H9 (cell line): ENCODE measurements around the gene ZNF318. TPM values are rescaled to one million over a fixed set of nuclear protein-coding genes. Genes with fewer than 3 reads are reported as not detected.

Source experiments
- DNase-seq: peaks from one replicate; pipeline ENCODE4 v3.0.0-alpha.2; 2017
- H2AFZ ChIP-seq: one replicate; pipeline ENCODE4 v1.6.1; 2013; ENCODE audit warnings: mild to moderate bottlenecking, low read length, control low read depth, moderate library complexity
- H2AK5ac ChIP-seq: 2 replicates; pipeline ENCODE4 v1.6.1; 2013; ENCODE audit warnings: low read length, control low read depth, mixed read lengths; ENCODE audit not compliant: insufficient read length
- H2BK120ac ChIP-seq: one replicate; pipeline ENCODE4 v1.6.1; 2013; ENCODE audit warnings: low read depth, mild to moderate bottlenecking, low read length, control low read depth, inconsistent platforms; ENCODE audit not compliant: poor library complexity, severe bottlenecking
- H2BK12ac ChIP-seq: 2 replicates; pipeline ENCODE4 v1.6.1; 2013; ENCODE audit warnings: low read length, control low read depth, mixed read lengths, low read depth; ENCODE audit not compliant: insufficient read length
- H2BK15ac ChIP-seq: 2 replicates; pipeline ENCODE4 v1.6.1; 2013; ENCODE audit warnings: low read depth, low read length, control low read depth
- H2BK20ac ChIP-seq: one replicate; pipeline ENCODE4 v1.6.1; 2013; ENCODE audit warnings: low read depth, mild to moderate bottlenecking, low read length, control low read depth, inconsistent platforms; ENCODE audit not compliant: poor library complexity, severe bottlenecking
- H2BK5ac ChIP-seq: 2 replicates; pipeline ENCODE4 v1.6.1; 2013; ENCODE audit warnings: low read length, control low read depth, mixed read lengths; ENCODE audit not compliant: insufficient read length
- H3K14ac ChIP-seq: 2 replicates; pipeline ENCODE4 v1.6.1; 2013; ENCODE audit warnings: low read length, control low read depth; ENCODE audit not compliant: insufficient read depth
- H3K18ac ChIP-seq: 2 replicates; pipeline ENCODE4 v1.6.1; 2013; ENCODE audit warnings: low read depth, mild to moderate bottlenecking, mixed read lengths, low read length, control low read depth; ENCODE audit not compliant: insufficient read length
- H3K23ac ChIP-seq: 2 replicates; pipeline ENCODE4 v1.6.1; 2013; ENCODE audit warnings: low read length, control low read depth, mixed read lengths, low read depth; ENCODE audit not compliant: insufficient read length
- H3K23me2 ChIP-seq: 2 replicates; pipeline ENCODE4 v1.6.1; 2013; ENCODE audit warnings: low read depth, mild to moderate bottlenecking, mixed read lengths, low read length, control low read depth; ENCODE audit not compliant: insufficient read length, poor library complexity, severe bottlenecking
- H3K27ac ChIP-seq: 2 replicates; pipeline ENCODE4 v1.5.1; 2013; ENCODE audit warnings: low read length, control low read depth, mixed read lengths, low read depth; ENCODE audit not compliant: insufficient read length
- H3K27me3 ChIP-seq: 2 replicates; pipeline ENCODE4 v1.6.1; 2013; ENCODE audit warnings: low read length, control low read depth, inconsistent platforms; ENCODE audit not compliant: insufficient read depth
- H3K4ac ChIP-seq: 2 replicates; pipeline ENCODE4 v1.6.1; 2013; ENCODE audit warnings: low read depth, mild to moderate bottlenecking, control low read depth, inconsistent platforms, low read length, moderate library complexity
- H3K4me1 ChIP-seq: 2 replicates; pipeline ENCODE4 v1.6.1; 2013; ENCODE audit warnings: low read length, control low read depth, inconsistent platforms; ENCODE audit not compliant: insufficient read depth
- H3K4me2 ChIP-seq: 2 replicates; pipeline ENCODE4 v1.6.1; 2013; ENCODE audit warnings: low read length, control low read depth, mixed read lengths; ENCODE audit not compliant: insufficient read length, insufficient read depth
- H3K56ac ChIP-seq: 2 replicates; pipeline ENCODE4 v1.6.1; 2013; ENCODE audit warnings: low read depth, mild to moderate bottlenecking, mixed read lengths, low read length, control low read depth; ENCODE audit not compliant: insufficient read length
- H3K79me1 ChIP-seq: 2 replicates; pipeline ENCODE4 v1.6.1; 2013; ENCODE audit warnings: low read depth, mild to moderate bottlenecking, moderate library complexity, low read length, control low read depth, inconsistent platforms; ENCODE audit not compliant: insufficient read depth, poor library complexity, severe bottlenecking
- H3K79me2 ChIP-seq: 2 replicates; pipeline ENCODE4 v1.6.1; 2013; ENCODE audit warnings: low read length, control low read depth, inconsistent platforms; ENCODE audit not compliant: insufficient read depth
- H3K9ac ChIP-seq: 2 replicates; pipeline ENCODE4 v1.6.1; 2013; ENCODE audit warnings: low read length, control low read depth, mixed read lengths; ENCODE audit not compliant: insufficient read length; ENCODE audit errors: extremely low read depth
- H3K9me3 ChIP-seq: one replicate; pipeline ENCODE4 v1.6.1; 2013; ENCODE audit warnings: low read depth, low read length, inconsistent platforms; ENCODE audit not compliant: control insufficient read depth
- H3T11ph ChIP-seq: one replicate; pipeline ENCODE4 v1.6.1; 2013; ENCODE audit warnings: mild to moderate bottlenecking, low read length, control low read depth, inconsistent platforms
- H4K20me1 ChIP-seq: one replicate; pipeline ENCODE4 v1.6.1; 2013; ENCODE audit not compliant: control insufficient read depth, insufficient read length, insufficient read depth
- H4K5ac ChIP-seq: 2 replicates; pipeline ENCODE4 v1.6.1; 2013; ENCODE audit warnings: low read depth, mild to moderate bottlenecking, mixed read lengths, low read length, control low read depth; ENCODE audit not compliant: insufficient read length
- H4K8ac ChIP-seq: replicated peaks from 2 replicates; pipeline ENCODE4 v1.6.1; 2013; ENCODE audit warnings: low read length, control low read depth, mixed read lengths, low read depth; ENCODE audit not compliant: insufficient read length
- H4K91ac ChIP-seq: 2 replicates; pipeline ENCODE4 v1.6.1; 2013; ENCODE audit warnings: low read depth, mild to moderate bottlenecking, moderate library complexity, mixed read lengths, low read length, control low read depth; ENCODE audit not compliant: insufficient read length
- H3K27ac Mint-ChIP-seq, 3 experiments: 2 replicates in 2 of 3; 3 replicates in 1 of 3; pipeline ENCODE4 v1.8.0; 2020 to 2021; ENCODE audit warnings: mixed read lengths in 3 of 3, mild to moderate bottlenecking in 1 of 3, moderate library complexity in 1 of 3
- H3K27me3 Mint-ChIP-seq: 2 replicates; pipeline ENCODE4 v1.8.0; 2021; ENCODE audit warnings: low read depth, mild to moderate bottlenecking, moderate library complexity, mixed read lengths
- H3K36me3 Mint-ChIP-seq, 3 experiments: 2 replicates in 2 of 3; 3 replicates in 1 of 3; pipeline ENCODE4 v1.8.0; 2020 to 2021; ENCODE audit warnings: low read depth in 3 of 3, mixed read lengths in 3 of 3; ENCODE audit not compliant: insufficient read depth in 1 of 3
- H3K4me1 Mint-ChIP-seq, 2 experiments: 2 replicates each; pipeline ENCODE4 v1.8.0; 2020; ENCODE audit warnings: mixed read lengths in 2 of 2
- H3K4me3 Mint-ChIP-seq, 2 experiments: 2 replicates in 1 of 2; 3 replicates in 1 of 2; pipeline ENCODE4 v1.8.0; 2020 to 2021; ENCODE audit warnings: mild to moderate bottlenecking in 2 of 2, mixed read lengths in 2 of 2, moderate library complexity in 1 of 2
- H3K9me3 Mint-ChIP-seq, 2 experiments: 2 replicates in 1 of 2; 3 replicates in 1 of 2; pipeline ENCODE4 v1.8.0; 2020; ENCODE audit warnings: mild to moderate bottlenecking in 2 of 2, mixed read lengths in 2 of 2, moderate library complexity in 1 of 2
- CTCF ChIP-seq: fragments of 200-600 bp; sonication (generic); conservative IDR thresholded peaks from 3 replicates; pipeline ENCODE4 v1.8.0; 2021; ENCODE audit warnings: antibody characterized with exemption, mild to moderate bottlenecking
- WGBS: extraction: QIAGEN DNeasy Blood & Tissue Kit; methylation state at CpG from one replicate; pipeline ENCODE4 v1.1.7; 2013; ENCODE audit warnings: missing lambda C conversion rate, low lambda C conversion rate, mixed read lengths; ENCODE audit not compliant: insufficient read length; ENCODE audit errors: extremely low coverage; 5-methylcytosine and 5-hydroxymethylcytosine counted together
- total RNA-seq: library from RNA; stranded (reverse); gene quantifications from 2 replicates; pipeline ENCODE4 v1.2.1, GENCODE V29; 2021

Gene ZNF318
- total RNA-seq, 1 experiment from 2014 or later, result 16.3 TPM

GRCh38 chr6:43292763-43293318, 76.6 kb downstream of the ZNF318 start:
- Histone ChIP-seq H2BK120ac (no peak overlapping the region), H3K9ac (no peak overlapping the region), H2BK12ac (no peak overlapping the region), H2AK5ac (no peak overlapping the region), H3K4me2 (no peak overlapping the region), H3K4ac (no peak overlapping the region), H3K56ac (no peak overlapping the region), H2AFZ (no peak overlapping the region), H4K5ac (no peak overlapping the region), H3K4me1 (no peaks in the 10 kb centered on the region), H3K9me3 (no peaks in the 10 kb centered on the region), H3T11ph (no peak overlapping the region), H3K23ac (no peak overlapping the region), H2BK15ac (no peak overlapping the region), H3K18ac (no peak overlapping the region), H3K27ac (no peak overlapping the region), H4K8ac (no peak overlapping the region), H3K79me1 (no peaks in the 10 kb centered on the region), H4K91ac (no peak overlapping the region), H2BK5ac (no peak overlapping the region), H3K14ac (no peak overlapping the region), H4K20me1 (peaks cover 4% of the 10 kb centered on the region), H3K23me2 (no peaks in the 10 kb centered on the region), H2BK20ac (no peak overlapping the region), H3K79me2 (no peaks in the 10 kb centered on the region), H3K27me3 (no peaks in the 10 kb centered on the region)
- no peaks in the 10 kb centered on the region for H3K36me3 Mint-ChIP-seq
- no CpG with 5 or more reads among the region's 5 CpGs for WGBS
- no peak overlapping the region for H3K4me3 Mint-ChIP-seq
- no peak for TF ChIP-seq CTCF
- H3K27me3 Mint-ChIP-seq, result peaks cover 11% of the 10 kb centered on the region
- no peak for DNase-seq
- no peaks in the 10 kb centered on the region for H3K9me3 Mint-ChIP-seq
- H3K27ac Mint-ChIP-seq, result no peak overlapping the region
- peaks cover 10 to 11% of the 10 kb centered on the region in 2 experiments for H3K4me1 Mint-ChIP-seq
